SK-N-SH (cell line): ENCODE results near the gene RBMS3. TPM values are rescaled to one million over a fixed set of nuclear protein-coding genes. Genes with fewer than 3 reads are reported as not detected.

ENCODE experiments used
- CTCF ChIA-PET: fragments of 300-600, 350-600 bp; formaldehyde crosslinking; extraction: SDS; loops from one replicate; lab custom pipeline; 2021; lab: Yijun Ruan, JAX
- POLR2A ChIA-PET: fragments of 350-600 bp; sonication (Branson Sonifier 250); formaldehyde crosslinking; extraction: SDS; loops from one replicate; lab custom pipeline; 2020; ENCODE audit warnings: antibody characterized with exemption, inconsistent platforms; lab: Yijun Ruan, JAX
- DNase-seq: peaks from one replicate; pipeline ENCODE4 v3.0.0; 2012
- H2AFZ ChIP-seq: fragments of 200-600 bp; sonication (generic); 2 replicates; pipeline ENCODE4 v1.8.1; 2016; ENCODE audit warnings: antibody characterized with exemption, mild to moderate bottlenecking, low read depth
- H3F3A ChIP-seq: fragments of 200-600 bp; sonication (generic); replicated peaks from 2 replicates; pipeline ENCODE3; 2016; ENCODE audit warnings: antibody characterized with exemption, mild to moderate bottlenecking; ENCODE audit not compliant: insufficient read depth
- H3K27ac ChIP-seq, 2 experiments: fragments of 200-500 bp in 1 of 2; fragments of 200-600 bp in 1 of 2; sonication (Bioruptor generic) in 1 of 2; sonication (generic), shearing (Covaris generic) in 1 of 2; 2 replicates each; pipeline versions ENCODE4 v1.5.1 to v1.6.1; 2014 to 2016; ENCODE audit warnings: low read depth in 2 of 2, inconsistent platforms in 1 of 2, low read length in 1 of 2, mild to moderate bottlenecking in 1 of 2, mixed read lengths in 1 of 2
- H3K27me3 ChIP-seq: fragments of 200-600 bp; sonication (generic), shearing (Covaris generic); 2 replicates; pipeline ENCODE4 v1.6.1; 2016; ENCODE audit warnings: mixed run types; ENCODE audit not compliant: insufficient read depth
- H3K36me3 ChIP-seq, 2 experiments: fragments of 200-500 bp in 1 of 2; fragments of 200-600 bp in 1 of 2; sonication (Bioruptor generic) in 1 of 2; sonication (generic) in 1 of 2; replicated peaks in 1 of 2; 2 replicates each; pipeline versions ENCODE3 to v1.5.1; 2014 to 2016; ENCODE audit warnings: low read length in 1 of 2, mild to moderate bottlenecking in 1 of 2; ENCODE audit not compliant: insufficient read depth in 2 of 2, control insufficient read depth in 1 of 2
- H3K4me1 ChIP-seq, 2 experiments: fragments of 200-500 bp in 1 of 2; fragments of 200-600 bp in 1 of 2; sonication (Bioruptor generic) in 1 of 2; sonication (generic), shearing (Covaris generic) in 1 of 2; 2 replicates each; pipeline versions ENCODE4 v1.5.1 to v1.6.1; 2014 to 2016; ENCODE audit warnings: low read depth in 1 of 2, low read length in 1 of 2, mixed run types in 1 of 2; ENCODE audit not compliant: insufficient read depth in 2 of 2, control insufficient read depth in 1 of 2
- H3K4me2 ChIP-seq: fragments of 200-600 bp; sonication (generic), shearing (Covaris generic); 2 replicates; pipeline ENCODE4 v1.6.1; 2017; ENCODE audit warnings: mixed run types
- H3K4me3 ChIP-seq, 2 experiments: fragments of 200-500 bp in 1 of 2; fragments of 200-600 bp in 1 of 2; sonication (Bioruptor generic) in 1 of 2; sonication (generic), shearing (Covaris generic) in 1 of 2; 2 replicates each; pipeline versions ENCODE4 v1.5.1 to v1.8.1; 2014 to 2016; ENCODE audit warnings: low read depth in 2 of 2, inconsistent platforms in 1 of 2, low read length in 1 of 2, mild to moderate bottlenecking in 1 of 2, mixed read lengths in 1 of 2, moderate library complexity in 1 of 2
- H3K79me2 ChIP-seq: fragments of 200-600 bp; sonication (generic); 2 replicates; pipeline ENCODE4 v1.8.1; 2017; ENCODE audit warnings: mild to moderate bottlenecking; ENCODE audit not compliant: insufficient read depth
- H3K9ac ChIP-seq: fragments of 200-600 bp; sonication (generic); 2 replicates; pipeline ENCODE4 v1.6.1; 2017; ENCODE audit warnings: mixed run types
- H3K9me2 ChIP-seq: fragments of 200-600 bp; sonication (generic); 2 replicates; pipeline ENCODE4 v1.6.1; 2017; ENCODE audit warnings: mixed run types
- H3K9me3 ChIP-seq: fragments of 200-600 bp; sonication (generic); 2 replicates; pipeline ENCODE4 v1.6.1; 2017; ENCODE audit warnings: mixed run types, mild to moderate bottlenecking, moderate library complexity
- H4K20me1 ChIP-seq: fragments of 200-600 bp; sonication (generic); 2 replicates; pipeline ENCODE4 v1.6.1; 2017; ENCODE audit warnings: mild to moderate bottlenecking, mixed run types; ENCODE audit not compliant: insufficient read depth
- CHD2 ChIP-seq: fragments of 150-350 bp; IDR thresholded peaks from 2 replicates; pipeline ENCODE4 v1.6.1; 2018; ENCODE audit warnings: low read length; ENCODE audit not compliant: partially characterized antibody
- CTCF ChIP-seq: fragments of 200-600 bp; sonication (generic); IDR thresholded peaks from 2 replicates; pipeline ENCODE4 v1.6.1; 2017; ENCODE audit warnings: antibody characterized with exemption, mild to moderate bottlenecking, moderate library complexity
- FOSL2 ChIP-seq: IDR thresholded peaks from 2 replicates; pipeline ENCODE4 v1.4.0; 2012; ENCODE audit warnings: low read depth, mild to moderate bottlenecking, moderate library complexity, borderline replicate concordance
- GATA2 ChIP-seq: sonication (generic); formaldehyde crosslinking; IDR thresholded peaks from 2 replicates; pipeline ENCODE4 v1.5.0; 2020; ENCODE audit warnings: mild to moderate bottlenecking, missing genetic modification reagents
- IRF3 ChIP-seq: fragments of 150-350 bp; IDR thresholded peaks from 2 replicates; pipeline ENCODE4 v1.6.1; 2016; ENCODE audit warnings: mild to moderate bottlenecking, low read depth, low read length
- JUND ChIP-seq: IDR thresholded peaks from 2 replicates; pipeline ENCODE4 v1.4.0; 2012
- MEF2A ChIP-seq: IDR thresholded peaks from 2 replicates; pipeline ENCODE4 v1.4.0; 2012; ENCODE audit warnings: low read depth, borderline replicate concordance
- NFIC ChIP-seq: IDR thresholded peaks from 2 replicates; pipeline ENCODE4 v1.4.0; 2012; ENCODE audit warnings: borderline replicate concordance
- NRF1 ChIP-seq: IDR thresholded peaks from 2 replicates; pipeline ENCODE4 v1.6.1; 2012; ENCODE audit warnings: low read depth, mild to moderate bottlenecking, low read length
- PBX3 ChIP-seq: IDR thresholded peaks from 2 replicates; pipeline ENCODE4; 2012
- RAD21 ChIP-seq: IDR thresholded peaks from 2 replicates; pipeline ENCODE4 v1.6.1; 2012; ENCODE audit warnings: mild to moderate bottlenecking, low read length
- REST ChIP-seq: IDR thresholded peaks from 2 replicates; pipeline ENCODE4 v1.6.1; 2012; ENCODE audit warnings: mild to moderate bottlenecking, low read depth, low read length, moderate library complexity
- RFX5 ChIP-seq: IDR thresholded peaks from 2 replicates; pipeline ENCODE4 v1.6.1; 2012; ENCODE audit warnings: mild to moderate bottlenecking, improper control_type of control experiment, low read length
- SIN3A ChIP-seq: IDR thresholded peaks from 2 replicates; pipeline ENCODE4 v1.6.1; 2012; ENCODE audit warnings: low read depth, mild to moderate bottlenecking, low read length, moderate library complexity, borderline replicate concordance
- SMC3 ChIP-seq: IDR thresholded peaks from 2 replicates; pipeline ENCODE4 v1.6.1; 2012; ENCODE audit warnings: low read depth, low read length, improper control_type of control experiment
- TEAD4 ChIP-seq: IDR thresholded peaks from 2 replicates; pipeline ENCODE4 v1.4.0; 2012; ENCODE audit warnings: mild to moderate bottlenecking, borderline replicate concordance; ENCODE audit not compliant: insufficient read depth
- USF1 ChIP-seq: IDR thresholded peaks from 2 replicates; pipeline ENCODE4 v1.4.0; 2012; ENCODE audit warnings: low read depth, borderline replicate concordance
- YY1 ChIP-seq: IDR thresholded peaks from 2 replicates; pipeline ENCODE4 v1.4.0; 2012; ENCODE audit warnings: low read depth, mild to moderate bottlenecking
- polyA plus RNA-seq, 3 experiments: library from polyadenylated mRNA; depleted of rRNA; stranded (reverse); fragments of >200 nt; gene quantifications; 2 replicates each; pipeline ENCODE4 v1.2.3, GENCODE V29; 2012

The RBMS3 gene
- polyA plus RNA-seq, 1 of the 3 experiments (the other 2 are of a cell fraction), result 8.2 TPM

GRCh38 chr3:29374226-29374625, 93.4 kb downstream of the RBMS3 start:
- H4K20me1 ChIP-seq, result peaks cover 23% of the 10 kb centered on the region
- no peak overlapping the region for H3K4me3 ChIP-seq
- H3K27me3 ChIP-seq, result no peaks in the 10 kb centered on the region
- peaks cover 11 to 15% of the 10 kb centered on the region in 2 experiments; a peak in 3 of 4 replicates for H3K4me1 ChIP-seq
- peaks cover 9% of the 10 kb centered on the region for H3F3A ChIP-seq
- no peak overlapping the region for H3K4me2 ChIP-seq
- CTCF ChIA-PET, result interaction anchor here (0.5 kb wide), 1 partner anchor 51 kb away, joined by 3 read pairs; no protein-coding TSS in a partner anchor
- H3K79me2 ChIP-seq, result peaks cover 93% of the 10 kb centered on the region
- no peak for DNase-seq
- peak overlapping the region in 1 of 2 experiments; percentile 58; a peak in 2 of 4 replicates for H3K27ac ChIP-seq
- H3K9me3 ChIP-seq, result no peaks in the 10 kb centered on the region
- peaks cover 0 to 26% of the 10 kb centered on the region in 2 experiments for H3K36me3 ChIP-seq
- H3K9ac ChIP-seq, result no peak overlapping the region
- POLR2A ChIA-PET, result no interaction called here
- H2AFZ ChIP-seq, result no peak overlapping the region
- no peaks in the 10 kb centered on the region for H3K9me2 ChIP-seq
- no peak for TF ChIP-seq JUND

GRCh38 chr3:29379097-29379496, 98.2 kb downstream of the RBMS3 start:
- Histone ChIP-seq H3K9me3 (no peaks in the 10 kb centered on the region), H3K9ac (no peak overlapping the region), H3K4me3 (no peak overlapping the region), H3K36me3 (peaks cover 10 to 34% of the 10 kb centered on the region in 2 experiments), H3K4me2 (no peak overlapping the region), H3K79me2 (peaks cover 95% of the 10 kb centered on the region), H3F3A (peaks cover 22% of the 10 kb centered on the region), H3K4me1 (peaks cover 0 to 16% of the 10 kb centered on the region in 2 experiments; a peak in 3 of 4 replicates), H3K9me2 (no peaks in the 10 kb centered on the region), H2AFZ (no peak overlapping the region), H4K20me1 (peaks cover 1% of the 10 kb centered on the region; the same call in 1 of the 2 replicates), H3K27me3 (no peaks in the 10 kb centered on the region), H3K27ac (peak overlapping the region in 1 of 2 experiments; percentile 43; a peak in 1 of 4 replicates)
- DNase-seq, result no peak
- TF ChIP-seq PBX3 (no peak), GATA2 (CRISPR knock-in tag) (no peak), RAD21 (no peak), IRF3 (no peak), NRF1 (no peak), REST (no peak), TEAD4 (no peak), RFX5 (no peak), CHD2 (no peak), USF1 (no peak), YY1 (no peak), CTCF (no peak), MEF2A (no peak), SMC3 (no peak), NFIC (no peak), FOSL2 (no peak), JUND (no peak), SIN3A (no peak)
- POLR2A ChIA-PET, result no interaction called here
- CTCF ChIA-PET, result interaction anchor here (1.4 kb wide), 1 partner anchor 37 kb away, joined by 4 read pairs; no protein-coding TSS in a partner anchor
